SK-N-MC (cell line): ENCODE results near the gene BHLHE23.

Experiments used
- EZH2 ChIP-seq: fragments of 200-600 bp; sonication (generic); IDR thresholded peaks from one replicate; pipeline ENCODE4 v1.6.1; 2017; ENCODE audit warnings: antibody characterized with exemption
- POLR2AphosphoS5 ChIP-seq: IDR thresholded peaks from 2 replicates; pipeline ENCODE4 v1.6.1; 2012; ENCODE audit warnings: mild to moderate bottlenecking, low read depth, low read length, borderline replicate concordance

- TF ChIP-seq POLR2AphosphoS5 (no peak), EZH2 (no peak)
Observed at GRCh38 chr20:62996596-62996982, 10.2 kb downstream of the BHLHE23 start.
